Testis (tissue), 3 donors: ENCODE results near the gene SLC25A2. TPM values are rescaled to one million over a fixed set of nuclear protein-coding genes. Genes with fewer than 3 reads are reported as not detected.
A peak's percentile ranks its signal among the peaks of the same experiment; 100 is the strongest.

Experiments
- DNase-seq: peaks from one replicate; pipeline ENCODE4 v3.0.0-alpha.2; 2019
- H3K27ac ChIP-seq, 2 donors: fragments of 200-600 bp; sonication (generic); one replicate each; pipeline ENCODE4 v1.5.1; 2019
- H3K27me3 ChIP-seq: fragments of 200-600 bp; sonication (generic); one replicate; pipeline ENCODE4 v1.5.1; 2019
- H3K36me3 ChIP-seq: fragments of 200-600 bp; sonication (generic); one replicate; pipeline ENCODE4 v1.5.1; 2017; ENCODE audit warnings: low read depth; ENCODE audit errors: missing control alignments
- H3K4me1 ChIP-seq: fragments of 200-600 bp; sonication (generic); one replicate; pipeline ENCODE4 v1.5.1; 2019
- H3K4me3 ChIP-seq, 2 donors: fragments of 200-600 bp; sonication (generic); one replicate each; pipeline ENCODE4 v1.5.1; 2017 to 2019
- H3K9me3 ChIP-seq: fragments of 200-600 bp; sonication (generic); one replicate; pipeline ENCODE4 v1.5.1; 2017
- POLR2A ChIP-seq: fragments of 450-650 bp; IDR thresholded peaks from one replicate; pipeline ENCODE4 v1.6.1; 2017; ENCODE audit warnings: antibody characterized with exemption, mild to moderate bottlenecking, moderate library complexity
- WGBS, 2 donors: methylation state at CpG; one replicate each; pipeline ENCODE4 v1.1.5; 2018; 5-methylcytosine and 5-hydroxymethylcytosine counted together
- intact Hi-C: fragments of 100-400 bp; cut with DNase I; formaldehyde crosslinking; loops from one replicate; pipeline ENCODE4 v1.15.1; 2023; ENCODE audit warnings: low total_unique reads
- polyA plus RNA-seq: library from polyadenylated mRNA; stranded (reverse); fragments of 350-450 nt; fragmentation: Illumina TruSeq; extraction: RNeasy Lipid Tissue Mini Kit (QIAGEN cat#74804); gene quantifications from one replicate; pipeline ENCODE4 v1.2.3, GENCODE V29; 2014; ENCODE audit warnings: low read depth, low replicate concordance; ENCODE audit not compliant: insufficient read depth
- total RNA-seq, 2 donors: library from RNA; depleted of rRNA; stranded (reverse); fragments of >200 nt; gene quantifications; one replicate each; pipeline ENCODE4 v1.2.3, GENCODE V29; 2016
- TF ChIP-seq, protein P1 (sequence below), 3 experiments: fragments of 450-650 bp in 2 of 3; fragments of 200-600 bp in 1 of 3; sonication (generic) in 1 of 3; IDR thresholded peaks; one replicate each; pipeline ENCODE4 v1.5.1; 2016 to 2019; ENCODE audit warnings: antibody characterized with exemption in 3 of 3, mild to moderate bottlenecking in 2 of 3, moderate library complexity in 1 of 3

SLC25A2 gene
- total and polyA plus RNA-seq, 3 donors from 2014 or later = 4.0 to 15.9 (median 4.4) TPM

DNA sequence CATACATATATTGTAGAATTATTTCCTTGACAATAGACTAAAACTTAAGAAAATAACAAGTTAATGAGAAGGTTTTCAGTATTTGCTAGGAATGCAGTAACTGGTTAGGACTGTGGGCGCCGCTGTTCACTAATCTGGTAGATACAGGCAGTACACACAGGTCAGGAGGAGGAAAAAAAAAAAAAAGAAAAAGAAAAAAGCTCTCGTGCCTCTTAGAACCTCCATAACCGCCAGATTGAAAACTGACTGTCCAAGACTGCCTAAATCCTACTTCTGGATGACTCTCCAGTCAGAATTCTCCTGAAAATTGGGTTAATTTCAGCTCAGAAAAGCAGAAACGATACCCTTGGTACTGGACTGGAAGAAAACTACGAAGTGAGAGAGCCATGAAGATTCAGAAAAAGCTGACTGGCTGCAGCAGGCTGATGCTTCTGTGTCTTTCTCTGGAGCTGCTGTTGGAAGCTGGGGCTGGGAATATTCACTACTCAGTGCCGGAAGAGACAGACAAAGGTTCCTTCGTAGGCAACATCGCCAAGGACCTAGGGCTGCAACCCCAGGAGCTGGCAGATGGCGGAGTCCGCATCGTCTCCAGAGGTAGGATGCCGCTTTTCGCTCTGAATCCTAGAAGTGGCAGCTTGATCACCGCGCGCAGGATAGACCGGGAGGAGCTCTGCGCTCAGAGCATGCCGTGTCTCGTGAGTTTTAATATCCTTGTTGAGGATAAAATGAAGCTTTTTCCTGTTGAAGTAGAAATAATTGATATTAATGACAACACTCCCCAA, 26.6 kb upstream of the SLC25A2 start, which contains the start of gene PCDHGA1:
Gene PCDHGA1 (plus strand): TSS at position 216 of the 782 bp plus-strand sequence.
- Histone ChIP-seq H3K9me3 (no peaks in the 10 kb centered on the region), H3K4me1 (no peaks in the 10 kb centered on the region), H3K27ac (no peak within 1 kb of the TSS), H3K27me3 (no peaks in the 10 kb centered on the region), H3K4me3 (no peak within 1 kb of the TSS), H3K36me3 (no peaks in the 10 kb centered on the region)
- WGBS, 2 donors = 15 to 26% methylated on average over 21 of the region's 21 CpGs
- intact Hi-C loops = no loop called here
- peak; percentile 79 for DNase-seq
- TF ChIP-seq, protein P1, sequence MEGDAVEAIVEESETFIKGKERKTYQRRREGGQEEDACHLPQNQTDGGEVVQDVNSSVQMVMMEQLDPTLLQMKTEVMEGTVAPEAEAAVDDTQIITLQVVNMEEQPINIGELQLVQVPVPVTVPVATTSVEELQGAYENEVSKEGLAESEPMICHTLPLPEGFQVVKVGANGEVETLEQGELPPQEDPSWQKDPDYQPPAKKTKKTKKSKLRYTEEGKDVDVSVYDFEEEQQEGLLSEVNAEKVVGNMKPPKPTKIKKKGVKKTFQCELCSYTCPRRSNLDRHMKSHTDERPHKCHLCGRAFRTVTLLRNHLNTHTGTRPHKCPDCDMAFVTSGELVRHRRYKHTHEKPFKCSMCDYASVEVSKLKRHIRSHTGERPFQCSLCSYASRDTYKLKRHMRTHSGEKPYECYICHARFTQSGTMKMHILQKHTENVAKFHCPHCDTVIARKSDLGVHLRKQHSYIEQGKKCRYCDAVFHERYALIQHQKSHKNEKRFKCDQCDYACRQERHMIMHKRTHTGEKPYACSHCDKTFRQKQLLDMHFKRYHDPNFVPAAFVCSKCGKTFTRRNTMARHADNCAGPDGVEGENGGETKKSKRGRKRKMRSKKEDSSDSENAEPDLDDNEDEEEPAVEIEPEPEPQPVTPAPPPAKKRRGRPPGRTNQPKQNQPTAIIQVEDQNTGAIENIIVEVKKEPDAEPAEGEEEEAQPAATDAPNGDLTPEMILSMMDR (IDR thresholded peaks at IDR 0.05) = peak in 2 of 3 experiments; percentile 8 to 23
- no peak for TF ChIP-seq POLR2A

DNA sequence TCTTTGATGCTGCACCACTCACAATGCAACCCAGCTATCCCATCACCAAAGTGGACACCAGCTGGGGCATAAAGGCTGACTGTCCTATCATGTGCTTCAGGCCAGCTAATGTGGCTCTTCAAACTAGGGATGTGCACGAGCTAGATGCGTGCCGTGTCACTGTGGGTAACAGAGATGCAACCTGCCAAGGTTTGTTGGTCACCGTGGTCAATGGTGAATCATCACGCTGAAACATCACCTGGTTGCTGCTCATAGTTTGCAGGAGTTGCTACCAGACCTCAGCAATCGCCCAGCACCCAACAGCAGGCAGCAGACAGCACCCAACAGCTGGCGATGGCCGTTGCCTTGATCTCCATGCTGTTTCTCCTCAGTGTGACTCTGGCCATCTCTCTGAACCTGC, 24.4 kb upstream of the SLC25A2 start:
- no peaks in the 10 kb centered on the region for H3K4me1 ChIP-seq
- DNase-seq = no peak
- 79 to 80% methylated on average over 1 to 8 of the region's 8 CpGs for WGBS, 2 donors
- H3K4me3 ChIP-seq = no peak overlapping the region
- H3K9me3 ChIP-seq = no peaks in the 10 kb centered on the region
- no peaks in the 10 kb centered on the region for H3K27me3 ChIP-seq
- TF ChIP-seq POLR2A = no peak
- TF ChIP-seq, protein P1 (IDR thresholded peaks at IDR 0.05) = no peak
- H3K36me3 ChIP-seq = no peaks in the 10 kb centered on the region
- H3K27ac ChIP-seq = no peak overlapping the region
- intact Hi-C loops = no loop called here

DNA sequence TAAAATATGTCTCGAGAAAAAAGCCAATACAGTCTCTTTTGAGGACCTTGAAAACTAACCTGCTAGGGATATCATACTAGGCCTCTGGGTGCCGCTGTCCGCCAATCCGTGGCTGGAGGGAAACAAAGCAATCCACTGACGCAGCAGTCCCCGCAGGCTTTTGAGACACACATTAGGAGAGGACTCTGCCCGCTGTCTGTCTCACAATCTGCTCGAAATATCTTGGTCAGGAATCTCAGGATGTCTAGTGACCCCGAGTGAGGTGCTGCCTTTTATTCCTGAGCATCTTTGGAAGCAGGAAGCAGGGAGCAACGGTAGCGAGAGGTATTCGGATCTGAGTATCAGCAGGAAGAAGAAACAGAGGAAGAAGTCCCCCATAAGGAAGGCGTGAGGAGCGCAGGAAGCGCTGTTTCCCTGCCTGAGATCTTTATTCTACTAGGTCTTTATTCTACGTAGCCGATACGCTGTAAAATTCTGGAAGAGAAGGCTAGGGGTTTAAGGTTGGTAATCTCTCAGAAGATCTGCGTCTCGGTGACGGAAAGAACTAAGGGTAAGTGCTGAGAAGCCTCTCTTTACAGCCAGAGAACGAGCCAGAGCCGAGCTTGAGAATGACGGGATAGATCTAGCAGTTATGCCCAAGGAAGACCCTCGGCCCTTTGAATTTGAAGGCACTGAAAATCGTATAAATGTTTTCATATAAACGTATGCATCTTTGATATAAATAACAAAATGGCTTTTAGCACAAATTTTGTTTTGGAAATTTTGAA, 22.4 kb upstream of the SLC25A2 start:
- H3K27ac ChIP-seq = peak overlapping the region; percentile 72 to 73
- 9 to 13% methylated on average over 27 of the region's 27 CpGs for WGBS, 2 donors
- H3K27me3 ChIP-seq = no peaks in the 10 kb centered on the region
- H3K4me3 ChIP-seq = peak overlapping the region; percentile 38 to 52
- H3K36me3 ChIP-seq = no peaks in the 10 kb centered on the region
- no peaks in the 10 kb centered on the region for H3K4me1 ChIP-seq
- H3K9me3 ChIP-seq = no peaks in the 10 kb centered on the region
- DNase-seq = peak; percentile 88
- TF ChIP-seq, protein P1 (IDR thresholded peaks at IDR 0.05) = peak; percentile 39 to 45 (median 40)
- no peak for TF ChIP-seq POLR2A
- intact Hi-C loops = no loop called here

DNA sequence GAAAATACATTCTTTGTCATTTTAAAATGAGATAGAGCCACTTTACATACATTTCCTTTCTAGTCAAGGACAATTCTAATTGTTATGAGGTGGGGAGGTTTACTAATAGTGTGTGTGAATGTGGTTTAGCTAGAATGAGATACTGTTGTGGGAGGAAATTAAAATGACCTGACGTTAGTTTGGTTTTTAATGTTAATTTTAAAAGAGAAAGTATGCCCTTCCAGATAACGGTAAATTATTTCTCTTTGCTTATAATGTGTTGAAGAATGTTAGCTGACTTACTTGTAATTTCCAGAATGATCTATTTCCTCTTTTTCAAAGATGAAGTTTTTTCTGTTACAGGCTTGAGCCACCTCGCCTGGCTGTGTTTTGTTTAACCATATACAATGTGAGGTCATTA, 18.4 kb upstream of the SLC25A2 start:
- TF ChIP-seq, protein P1 (IDR thresholded peaks at IDR 0.05) = no peak
- TF ChIP-seq POLR2A = no peak
- Histone ChIP-seq H3K4me1 (no peaks in the 10 kb centered on the region), H3K27me3 (no peaks in the 10 kb centered on the region), H3K36me3 (no peaks in the 10 kb centered on the region), H3K27ac (no peak overlapping the region), H3K4me3 (no peak overlapping the region), H3K9me3 (no peaks in the 10 kb centered on the region)
- intact Hi-C loops = no loop called here
- DNase-seq = no peak
- 80 to 89% methylated on average over 3 of the region's 3 CpGs for WGBS, 2 donors
